Suppressor macrophage treated with lipopolysaccharide for 4 hours (primary cell): Measurements from ENCODE around the gene SEPSECS.

Source experiments
- DNase-seq: peaks from one replicate; pipeline ENCODE4 v3.0.0-alpha.2; 2020

Gene SEPSECS

DNA sequence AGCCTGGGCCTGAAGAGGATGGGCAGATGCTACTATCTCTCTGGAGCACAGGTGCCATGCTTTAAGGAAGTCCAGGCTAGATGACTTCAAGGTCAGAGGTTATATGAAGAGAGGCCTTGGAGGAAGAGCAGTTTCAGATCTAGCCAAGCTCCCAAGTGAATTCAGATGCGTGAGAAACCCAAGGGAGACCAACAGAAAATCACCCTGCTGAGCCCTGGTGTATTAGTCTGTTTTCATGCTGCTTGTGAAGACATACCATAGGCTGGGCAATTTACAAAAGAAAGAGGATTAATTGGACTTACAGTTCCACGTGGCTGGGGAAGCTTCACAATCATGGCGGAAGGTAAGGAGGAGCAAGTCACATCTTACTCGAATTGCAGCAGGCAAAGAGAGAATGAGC is 81.7 kb downstream of the SEPSECS start:
- DNase-seq: no peak

DNA sequence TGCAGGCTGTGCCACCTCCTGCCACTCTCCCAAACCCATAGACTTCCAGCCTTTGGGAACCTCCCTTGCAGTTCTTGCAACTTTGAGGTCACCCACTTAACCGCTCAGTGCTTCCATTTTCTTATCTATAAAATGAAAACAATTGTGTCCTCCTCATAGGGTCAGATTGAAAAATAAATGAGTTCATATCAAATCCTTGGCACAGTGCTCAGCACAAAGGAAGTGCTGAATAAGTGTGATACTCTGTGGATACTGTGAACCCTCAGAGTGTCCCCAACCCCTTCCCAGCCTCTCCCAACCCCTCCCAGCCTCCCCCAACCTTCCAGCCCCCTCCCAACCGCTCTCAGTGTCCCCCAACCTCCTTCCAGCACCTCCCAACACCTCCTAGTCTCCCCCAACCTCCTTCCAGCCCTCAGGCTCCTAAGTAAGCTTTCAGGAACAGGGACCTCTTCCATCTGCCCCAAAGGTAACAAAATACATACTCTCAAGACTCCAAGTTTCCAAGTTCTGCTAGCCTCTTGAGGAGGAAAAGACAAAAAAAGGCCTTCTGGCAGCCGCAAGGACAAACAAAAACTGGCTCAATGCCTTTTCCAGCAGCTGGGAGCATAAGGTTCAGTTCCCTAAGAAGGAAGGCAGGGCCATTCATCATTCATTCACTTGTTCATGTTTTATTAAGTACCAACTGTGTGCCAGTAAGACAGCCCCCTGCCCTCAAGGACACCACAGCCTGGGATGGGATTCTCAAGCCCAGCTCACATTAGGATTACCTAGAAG is 83.4 kb downstream of the SEPSECS start:
- DNase-seq: no peak

GRCh38 chr4:25075851-25076250 is 84.4 kb downstream of the SEPSECS start:
- no peak for DNase-seq

DNA sequence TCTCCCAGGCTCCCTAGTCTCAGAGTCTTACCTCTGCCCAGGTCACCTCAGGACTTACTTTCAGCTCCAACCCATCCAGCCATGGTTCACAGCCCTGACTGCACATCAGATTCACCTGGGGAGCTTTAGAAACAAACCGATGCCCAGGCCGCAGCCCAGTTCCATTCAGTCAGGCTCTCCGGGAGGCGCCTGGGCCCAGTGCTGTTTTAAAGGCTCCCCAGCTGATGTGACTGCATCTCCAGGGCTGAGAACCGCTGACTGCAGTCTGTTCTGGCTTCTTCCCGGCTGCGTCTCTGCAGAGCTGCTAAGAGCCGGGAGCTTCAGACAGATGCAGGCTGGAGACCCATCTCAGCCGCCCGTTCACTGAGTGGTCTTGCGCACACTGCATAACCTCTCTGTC is 85.1 kb downstream of the SEPSECS start:
- no peak for DNase-seq

DNA sequence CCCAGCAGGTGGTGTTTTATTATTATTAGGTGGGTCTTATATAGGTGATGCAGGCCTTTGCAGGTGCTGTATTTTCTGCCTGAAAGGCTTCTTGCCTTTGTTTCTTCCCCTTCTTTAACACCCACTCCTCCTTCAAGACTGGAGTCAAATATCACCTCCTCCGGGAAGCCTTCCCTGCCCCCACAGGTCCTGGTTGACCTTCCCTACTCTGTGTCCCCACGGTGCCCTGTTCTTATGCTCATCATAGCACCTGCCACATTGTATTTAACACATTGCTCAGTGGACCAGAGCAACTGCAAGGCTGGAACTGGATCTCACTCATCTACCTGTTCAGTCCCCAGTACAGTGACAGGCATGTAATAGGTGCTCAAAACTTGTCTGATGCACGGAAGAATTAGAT is 89.7 kb downstream of the SEPSECS start:
- no peak for DNase-seq
